AG04449 (cell line): Measurements from ENCODE around the gene PYGM.

ENCODE experiments used
- CTCF ChIA-PET: fragments of 350-600 bp; formaldehyde crosslinking; extraction: SDS; loops from one replicate; lab custom pipeline; 2021; ENCODE audit warnings: antibody characterized with exemption; lab: Yijun Ruan, JAX
- POLR2A ChIA-PET: fragments of 400-600, 350-600 bp; formaldehyde crosslinking; extraction: SDS; loops from one replicate; lab custom pipeline; 2020; ENCODE audit warnings: antibody characterized with exemption, inconsistent platforms; lab: Yijun Ruan, JAX
- DNase-seq: peaks from one replicate; pipeline ENCODE4 v3.0.0-alpha.2; 2010; ENCODE audit warnings: low read depth, low spot score
- H3K4me3 ChIP-seq: 2 replicates; pipeline ENCODE4 v1.5.1; 2011; ENCODE audit warnings: low read depth, mild to moderate bottlenecking, control low read depth, low read length
- TF ChIP-seq, protein P1 (sequence below): IDR thresholded peaks from one replicate; pipeline ENCODE4 v1.5.1; 2011; ENCODE audit warnings: mild to moderate bottlenecking, moderate library complexity, low read length, control low read depth, inconsistent platforms; ENCODE audit not compliant: insufficient read depth; ENCODE audit errors: missing control alignments

Gene PYGM

DNA sequence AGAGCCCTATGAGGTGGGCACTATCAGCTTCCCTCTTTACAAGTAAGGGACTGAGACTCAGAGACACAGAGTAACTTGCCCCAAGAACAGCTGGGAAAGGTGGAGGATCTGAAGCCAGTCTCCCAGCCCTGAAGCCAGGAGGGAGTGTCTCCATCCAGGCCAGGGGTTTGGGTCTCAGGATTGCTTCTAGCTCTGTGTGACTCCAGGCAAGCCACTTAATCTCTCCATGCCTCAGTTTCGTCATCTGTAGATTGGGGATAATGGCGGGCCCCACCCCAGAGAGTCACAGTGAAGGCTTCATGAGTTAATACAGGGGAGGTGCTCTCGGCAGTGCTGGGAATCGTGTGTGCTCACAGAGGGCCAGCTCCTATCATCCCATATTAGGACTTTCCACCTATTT, 32.7 kb upstream of the PYGM start:
- TF ChIP-seq, protein P1, sequence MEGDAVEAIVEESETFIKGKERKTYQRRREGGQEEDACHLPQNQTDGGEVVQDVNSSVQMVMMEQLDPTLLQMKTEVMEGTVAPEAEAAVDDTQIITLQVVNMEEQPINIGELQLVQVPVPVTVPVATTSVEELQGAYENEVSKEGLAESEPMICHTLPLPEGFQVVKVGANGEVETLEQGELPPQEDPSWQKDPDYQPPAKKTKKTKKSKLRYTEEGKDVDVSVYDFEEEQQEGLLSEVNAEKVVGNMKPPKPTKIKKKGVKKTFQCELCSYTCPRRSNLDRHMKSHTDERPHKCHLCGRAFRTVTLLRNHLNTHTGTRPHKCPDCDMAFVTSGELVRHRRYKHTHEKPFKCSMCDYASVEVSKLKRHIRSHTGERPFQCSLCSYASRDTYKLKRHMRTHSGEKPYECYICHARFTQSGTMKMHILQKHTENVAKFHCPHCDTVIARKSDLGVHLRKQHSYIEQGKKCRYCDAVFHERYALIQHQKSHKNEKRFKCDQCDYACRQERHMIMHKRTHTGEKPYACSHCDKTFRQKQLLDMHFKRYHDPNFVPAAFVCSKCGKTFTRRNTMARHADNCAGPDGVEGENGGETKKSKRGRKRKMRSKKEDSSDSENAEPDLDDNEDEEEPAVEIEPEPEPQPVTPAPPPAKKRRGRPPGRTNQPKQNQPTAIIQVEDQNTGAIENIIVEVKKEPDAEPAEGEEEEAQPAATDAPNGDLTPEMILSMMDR, result no peak
- no peak for DNase-seq
- no peak overlapping the region for H3K4me3 ChIP-seq
- ChIA-PET CTCF (interaction anchor here (1.5 to 1.8 kb wide), 2 partner anchors 10 to 11 kb away, joined by 3 to 6 read pairs; partner anchors contain the start of gene MAP4K2), POLR2A (interaction anchor here (1.1 kb wide), 1 partner anchor 10 kb away, joined by 5 read pairs; no protein-coding TSS in a partner anchor)

DNA sequence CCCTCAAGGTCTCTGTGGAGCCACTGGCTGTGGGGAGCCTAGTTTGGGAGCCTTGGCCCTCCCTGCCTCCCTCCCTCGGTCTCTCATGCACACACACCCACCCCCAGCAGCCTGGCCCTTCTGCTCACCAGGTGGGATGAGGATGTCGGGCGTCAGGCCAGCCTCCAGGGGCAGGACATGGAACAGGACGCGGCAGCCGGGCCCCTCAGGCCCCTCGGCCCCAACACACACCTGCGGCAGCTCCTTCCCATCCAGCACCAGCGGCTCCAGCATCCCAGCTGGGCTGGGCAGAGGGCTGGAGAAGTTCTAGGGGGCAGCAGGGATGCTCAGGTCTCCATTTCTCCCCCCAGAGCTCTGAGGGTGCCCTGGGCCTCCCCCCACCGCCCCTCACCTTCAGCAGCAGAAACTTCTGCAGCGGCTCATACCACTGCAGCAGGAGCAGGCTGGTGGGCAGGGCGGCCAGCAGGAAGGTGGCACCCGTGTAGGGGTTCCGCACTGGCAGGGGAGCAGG, 32.1 kb upstream of the PYGM start:
- TF ChIP-seq, protein P1, result no peak
- CTCF ChIA-PET, result interaction anchor here (0.6 to 1.8 kb wide), 5 partner anchors 8 to 19 kb away, joined by 3 to 6 read pairs (median 3); partner anchors contain the start of gene MAP4K2
- POLR2A ChIA-PET, result no interaction called here
- H3K4me3 ChIP-seq, result no peak overlapping the region
- DNase-seq, result no peak

DNA sequence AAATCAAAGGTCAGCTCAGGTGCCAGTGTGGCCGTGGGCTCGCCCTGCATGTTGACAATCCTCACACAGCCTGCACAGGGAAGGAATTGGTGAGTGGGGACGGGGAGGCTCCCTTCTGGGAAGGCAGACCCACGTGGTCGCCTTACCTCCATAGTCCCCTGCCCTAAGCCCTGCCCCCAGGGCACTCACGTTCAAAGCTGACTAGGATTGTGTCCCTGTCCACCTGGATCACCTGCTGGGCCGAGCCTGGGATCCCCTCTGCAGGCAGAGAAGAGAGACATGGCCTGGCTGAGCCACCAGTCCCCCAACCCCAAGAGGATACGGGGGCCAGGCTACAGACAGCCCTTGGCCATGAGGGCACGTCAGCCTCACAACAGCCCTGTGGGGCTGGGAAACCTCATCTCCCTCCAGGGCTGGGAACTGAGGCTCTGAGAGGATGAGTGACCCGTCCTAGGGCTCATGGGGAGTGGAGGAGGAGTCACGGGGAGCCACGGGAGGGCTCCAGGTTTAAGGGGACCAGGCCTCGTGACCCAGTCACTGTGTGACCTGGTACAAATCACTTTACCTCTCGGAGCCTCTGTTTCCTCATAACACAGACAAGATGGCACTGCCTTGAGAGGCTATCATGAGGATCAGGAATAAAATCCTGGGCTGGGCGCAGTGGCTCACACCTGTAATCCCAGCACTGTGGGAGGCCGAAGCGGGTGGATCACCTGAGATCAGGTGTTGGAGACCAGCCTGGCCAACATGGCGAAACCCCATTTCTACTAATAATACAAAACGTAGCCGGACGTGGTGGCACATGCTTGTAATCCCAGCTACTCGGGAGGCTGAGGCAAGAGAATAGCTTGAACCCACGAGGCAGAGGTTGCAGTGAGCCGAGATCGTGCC, 30.7 kb upstream of the PYGM start:
- ChIA-PET POLR2A (no interaction called here), CTCF (no interaction called here)
- DNase-seq, result no peak
- TF ChIP-seq, protein P1, result no peak
- no peak overlapping the region for H3K4me3 ChIP-seq

DNA sequence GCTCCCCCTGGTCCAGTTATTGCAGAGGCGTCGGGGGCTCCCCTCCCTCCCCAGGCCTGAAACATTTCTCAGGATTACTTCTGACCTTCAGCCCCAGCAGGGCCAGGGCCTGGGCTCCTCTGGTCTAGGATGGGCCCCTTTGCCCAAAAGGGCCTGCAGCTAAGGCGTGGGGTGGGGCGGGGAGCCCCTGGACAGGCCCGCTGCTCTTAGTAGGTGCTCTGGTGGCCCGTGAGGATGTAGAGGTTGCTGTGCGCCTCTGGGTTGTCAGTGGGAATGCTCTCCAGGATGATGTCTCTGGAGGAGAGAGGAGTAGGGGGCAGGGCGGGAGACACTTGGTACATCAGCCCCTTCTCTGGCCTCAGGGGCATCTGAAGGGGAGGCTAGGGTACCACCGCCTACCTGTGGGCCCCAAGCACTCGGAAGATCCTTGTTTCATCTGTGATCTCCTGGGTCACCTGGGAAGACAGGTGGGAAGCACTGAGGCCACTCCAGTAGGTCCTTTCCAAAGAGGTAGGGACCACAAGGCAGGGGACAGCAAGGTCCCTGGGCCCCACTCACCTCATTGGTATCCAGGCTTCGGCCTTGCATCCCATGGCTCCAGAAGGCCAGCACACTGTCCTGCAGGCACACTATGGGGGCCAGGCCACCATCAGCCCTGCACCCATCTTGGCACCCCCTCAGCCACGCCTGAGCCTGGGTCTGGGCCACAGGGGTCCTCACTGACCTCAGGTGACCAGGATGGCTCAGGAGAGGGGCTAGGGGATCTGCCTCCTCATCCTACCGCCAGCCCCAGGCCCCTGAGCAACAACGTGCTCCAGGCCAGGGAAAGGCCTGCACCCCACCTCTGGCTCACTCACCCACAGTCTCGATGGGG, 29.8 kb upstream of the PYGM start:
- POLR2A ChIA-PET, result no interaction called here
- TF ChIP-seq, protein P1, result no peak

GRCh38 chr11:64788321-64789215, 28.8 kb upstream of the PYGM start:
- ChIA-PET CTCF (interaction anchor here (0.7 to 2.3 kb wide), 10 partner anchors 9 to 329 kb away, joined by 3 to 13 read pairs (median 4); partner anchors contain the start of genes MAP4K2, SF1 and ZNHIT2), POLR2A (no interaction called here)
- no peak overlapping the region for H3K4me3 ChIP-seq
- DNase-seq, result no peak
- TF ChIP-seq, protein P1, result no peak

More for the DNA sequence above, 29.8 kb upstream of the PYGM start:
- no peak for DNase-seq
- H3K4me3 ChIP-seq, result no peak overlapping the region
- CTCF ChIA-PET, result interaction anchor here (2.3 kb wide), 2 partner anchors 8 to 10 kb away, joined by 11 to 13 read pairs; partner anchors contain the start of gene SF1
